ENCODE measurements around the gene GH2. TPM values are rescaled to one million over a fixed set of nuclear protein-coding genes. Genes with fewer than 3 reads are reported as not detected.
"Not testable (repeated sequence)": the region's sequence is repeated elsewhere in the genome, so short reads cannot be mapped to it uniquely, and the experiment has no call there.

The GH2 gene
- total and polyA plus RNA-seq, 2 experiments from 2014 or later: not detected

DNA sequence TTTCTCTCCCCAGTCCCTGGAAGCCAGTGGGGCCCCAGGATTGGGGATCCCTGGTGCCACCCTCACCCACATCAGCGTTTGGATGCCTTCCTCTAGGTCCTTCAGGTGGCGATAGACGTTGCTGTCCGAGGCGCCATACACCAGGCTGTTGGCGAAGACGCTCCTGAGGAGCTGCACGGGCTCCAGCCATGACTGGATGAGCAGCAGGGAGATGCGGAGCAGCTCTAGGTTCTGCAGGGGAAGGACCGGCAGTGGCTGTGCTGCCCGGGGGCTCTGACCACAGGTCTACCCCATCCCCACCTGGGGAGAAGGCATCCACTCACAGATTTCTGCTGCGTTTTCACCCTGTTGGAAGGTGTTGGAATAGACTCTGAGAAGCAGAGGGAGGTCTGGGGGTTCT lies 1.0 kb downstream of the GH2 start:
- H3K4me3 ChIP-seq: no peak overlapping the region
- H3K36me3 ChIP-seq (ENCODE audit: low read depth): no peaks in the 10 kb centered on the region
- H3K9me3 ChIP-seq (ENCODE audit: low read depth): no peaks in the 10 kb centered on the region
- TF ChIP-seq EZH2 (IDR thresholded peaks at IDR 0.05; ENCODE audit: insufficient read depth, poor library complexity, severe bottlenecking) (no peak), EZH2phosphoT487 (IDR thresholded peaks at IDR 0.05; ENCODE audit: insufficient read depth, low read depth) (no peak)
- WGBS, 2 experiments (ENCODE audit: low coverage in 1 of 2, low lambda C conversion rate in 2 of 2, missing lambda C conversion rate in 2 of 2): 77 to 80% methylated on average over 12 of the region's 12 CpGs
- H3K27ac ChIP-seq: no peak overlapping the region
- no peaks in the 10 kb centered on the region for H3F3A ChIP-seq (ENCODE audit: insufficient read depth)
- H3K27me3 ChIP-seq (replicated peaks; ENCODE audit: insufficient read depth): no peaks in the 10 kb centered on the region
- no peaks in the 10 kb centered on the region for H4K20me1 ChIP-seq (ENCODE audit: insufficient read depth)
- in situ Hi-C loops (cut with MboI): no loop called here
- H2AFZ ChIP-seq: no peak overlapping the region
- no peaks in the 10 kb centered on the region for H3K4me1 ChIP-seq (ENCODE audit: insufficient read depth)
- no peak for DNase-seq
- H3K79me2 ChIP-seq (ENCODE audit: insufficient read depth): no peaks in the 10 kb centered on the region
- H3K9me2 ChIP-seq (ENCODE audit: insufficient read depth): no peaks in the 10 kb centered on the region
- no peak overlapping the region for H3K9ac ChIP-seq
- H3K4me2 ChIP-seq (ENCODE audit: unreplicated experiment): no peak overlapping the region

- DNase-seq; H3K4me3 ChIP-seq; H3K9me3 ChIP-seq (ENCODE audit: low read depth); H3K27ac ChIP-seq; H3K79me2 ChIP-seq (ENCODE audit: insufficient read depth); H4K20me1 ChIP-seq (ENCODE audit: insufficient read depth); in situ Hi-C loops (cut with MboI); H3K9ac ChIP-seq; H3F3A ChIP-seq (ENCODE audit: insufficient read depth); H2AFZ ChIP-seq; H3K4me2 ChIP-seq (ENCODE audit: unreplicated experiment); H3K36me3 ChIP-seq (ENCODE audit: low read depth); H3K9me2 ChIP-seq (ENCODE audit: insufficient read depth); H3K27me3 ChIP-seq (replicated peaks; ENCODE audit: insufficient read depth); H3K4me1 ChIP-seq (ENCODE audit: insufficient read depth): not testable (repeated sequence)
- 65 to 68% methylated on average over 9 of the region's 9 CpGs for WGBS, 2 experiments (ENCODE audit: low coverage in 1 of 2, low lambda C conversion rate in 2 of 2, missing lambda C conversion rate in 2 of 2)
Observed at GRCh38 chr17:63878413-63878812, 3.3 kb downstream of the GH2 start.

DNA sequence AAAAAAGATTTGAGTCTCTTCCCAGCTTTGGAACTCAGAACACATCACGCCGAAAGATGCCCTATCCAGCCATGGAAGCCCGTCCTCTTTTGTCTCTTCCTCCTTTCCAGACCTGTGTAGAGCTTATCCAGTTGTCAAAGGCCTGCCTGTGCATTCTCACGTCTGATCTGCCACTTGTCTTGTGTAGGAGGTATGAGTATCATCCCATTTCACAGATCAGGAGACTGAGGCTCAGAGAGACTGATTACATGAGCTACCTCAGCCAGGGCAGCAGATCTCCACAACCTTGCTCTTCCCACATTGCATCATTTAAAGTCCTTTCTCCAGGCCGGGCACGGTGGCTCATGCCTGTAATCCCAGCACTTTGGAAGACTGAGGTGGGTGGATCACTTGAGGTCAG lies 7.1 kb downstream of the GH2 start:
- H3K27me3 ChIP-seq (replicated peaks; ENCODE audit: insufficient read depth); H3K9ac ChIP-seq; H3K4me3 ChIP-seq; H3K36me3 ChIP-seq (ENCODE audit: low read depth); H3K27ac ChIP-seq; H3K9me2 ChIP-seq (ENCODE audit: insufficient read depth); H3K9me3 ChIP-seq (ENCODE audit: low read depth); DNase-seq; H3K4me1 ChIP-seq (ENCODE audit: insufficient read depth); H3K4me2 ChIP-seq (ENCODE audit: unreplicated experiment); in situ Hi-C loops (cut with MboI); H4K20me1 ChIP-seq (ENCODE audit: insufficient read depth); H2AFZ ChIP-seq; H3K79me2 ChIP-seq (ENCODE audit: insufficient read depth): not testable (repeated sequence)
- H3F3A ChIP-seq (ENCODE audit: insufficient read depth): peaks cover 14% of the 10 kb centered on the region; the same call in 1 of the 2 replicates
- WGBS, 2 experiments (ENCODE audit: low coverage in 1 of 2, low lambda C conversion rate in 2 of 2, missing lambda C conversion rate in 2 of 2): 51 to 52% methylated on average over 6 of the region's 6 CpGs

GRCh38 chr17:63874061-63874626 lies 7.6 kb downstream of the GH2 start:
- in situ Hi-C loops (cut with MboI); DNase-seq; H3K27ac ChIP-seq; H3K9ac ChIP-seq; H3K79me2 ChIP-seq (ENCODE audit: insufficient read depth); H3K4me2 ChIP-seq (ENCODE audit: unreplicated experiment); H3K36me3 ChIP-seq (ENCODE audit: low read depth); H3K9me2 ChIP-seq (ENCODE audit: insufficient read depth); H3K9me3 ChIP-seq (ENCODE audit: low read depth); H3K27me3 ChIP-seq (replicated peaks; ENCODE audit: insufficient read depth); H3K4me3 ChIP-seq; H2AFZ ChIP-seq; H4K20me1 ChIP-seq (ENCODE audit: insufficient read depth): not testable (repeated sequence)
- 67 to 79% methylated on average over 6 of the region's 8 CpGs for WGBS, 2 experiments (ENCODE audit: low coverage in 1 of 2, low lambda C conversion rate in 2 of 2, missing lambda C conversion rate in 2 of 2)
- Histone ChIP-seq H3F3A (ENCODE audit: insufficient read depth) (peaks cover 19% of the 10 kb centered on the region; the same call in 1 of the 2 replicates), H3K4me1 (ENCODE audit: insufficient read depth) (peaks cover 14% of the 10 kb centered on the region)

GRCh38 chr17:63873577-63873976 lies 8.2 kb downstream of the GH2 start, which contains the start of gene CSH2:
TSS of gene CSH2 (minus strand) at chr17:63873677. CDS start at chr17:63873614, 63 bp downstream.
- H3K79me2 ChIP-seq (ENCODE audit: insufficient read depth); H3K27me3 ChIP-seq (replicated peaks; ENCODE audit: insufficient read depth); H3K4me3 ChIP-seq; H3K9ac ChIP-seq; H2AFZ ChIP-seq; H3K9me2 ChIP-seq (ENCODE audit: insufficient read depth); DNase-seq; H3K27ac ChIP-seq; H3K9me3 ChIP-seq (ENCODE audit: low read depth); H3K4me2 ChIP-seq (ENCODE audit: unreplicated experiment); H4K20me1 ChIP-seq (ENCODE audit: insufficient read depth); in situ Hi-C loops (cut with MboI); H3K36me3 ChIP-seq (ENCODE audit: low read depth): not testable (repeated sequence)
- peaks cover 20% of the 10 kb centered on the region; the same call in 1 of the 2 replicates for H3F3A ChIP-seq (ENCODE audit: insufficient read depth)
- WGBS, 2 experiments (ENCODE audit: low coverage in 1 of 2, low lambda C conversion rate in 2 of 2, missing lambda C conversion rate in 2 of 2): 74 to 82% methylated on average over 4 of the region's 7 CpGs
- peaks cover 15% of the 10 kb centered on the region for H3K4me1 ChIP-seq (ENCODE audit: insufficient read depth)

DNA sequence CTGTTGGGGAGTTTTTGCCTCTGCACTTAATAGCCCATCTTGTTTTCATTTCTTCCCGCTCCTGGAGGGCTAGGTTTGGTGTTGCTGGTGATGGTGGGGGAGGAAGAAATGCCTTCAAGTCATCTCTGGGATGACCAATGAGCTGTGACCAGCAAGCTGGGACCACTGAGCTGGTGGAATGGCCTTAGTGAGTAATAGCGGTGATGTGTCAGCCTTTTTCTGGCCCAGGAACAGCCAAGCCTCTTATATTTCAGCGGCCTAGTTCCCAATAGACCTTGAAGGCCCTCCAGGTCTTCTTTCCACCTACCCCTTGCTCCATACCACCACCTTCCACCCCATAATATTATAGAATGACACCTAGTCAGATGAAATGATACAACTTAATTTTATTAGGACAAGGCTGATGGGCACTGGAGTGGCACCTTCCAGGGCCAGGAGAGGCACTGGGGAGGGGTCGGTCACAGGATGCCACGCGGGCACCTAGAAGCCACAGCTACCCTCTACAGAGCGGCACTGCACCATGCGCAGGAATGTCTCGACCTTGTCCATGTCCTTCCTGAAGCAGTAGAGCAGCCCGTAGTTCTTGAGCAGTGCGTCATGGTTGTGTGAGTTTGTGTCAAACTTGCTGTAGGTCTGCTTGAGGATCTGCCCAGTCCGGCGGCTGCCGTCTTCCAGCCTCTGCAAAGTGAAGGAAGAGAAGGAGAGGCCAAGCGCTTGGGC lies 9.9 kb downstream of the GH2 start:
- H3K9me3 ChIP-seq (ENCODE audit: low read depth); H3K4me3 ChIP-seq; in situ Hi-C loops (cut with MboI); H3K4me2 ChIP-seq (ENCODE audit: unreplicated experiment); H4K20me1 ChIP-seq (ENCODE audit: insufficient read depth); H3K9me2 ChIP-seq (ENCODE audit: insufficient read depth); H2AFZ ChIP-seq; H3K9ac ChIP-seq; H3K79me2 ChIP-seq (ENCODE audit: insufficient read depth); H3K27me3 ChIP-seq (replicated peaks; ENCODE audit: insufficient read depth); H3K27ac ChIP-seq; H3K36me3 ChIP-seq (ENCODE audit: low read depth): not testable (repeated sequence)
- peak; percentile 32 for DNase-seq
- Histone ChIP-seq H3F3A (ENCODE audit: insufficient read depth) (peaks cover 20% of the 10 kb centered on the region; the same call in 1 of the 2 replicates), H3K4me1 (ENCODE audit: insufficient read depth) (peaks cover 15% of the 10 kb centered on the region)
- WGBS, 2 experiments (ENCODE audit: low coverage in 1 of 2, low lambda C conversion rate in 2 of 2, missing lambda C conversion rate in 2 of 2): 90 to 91% methylated on average over 14 of the region's 15 CpGs

DNA sequence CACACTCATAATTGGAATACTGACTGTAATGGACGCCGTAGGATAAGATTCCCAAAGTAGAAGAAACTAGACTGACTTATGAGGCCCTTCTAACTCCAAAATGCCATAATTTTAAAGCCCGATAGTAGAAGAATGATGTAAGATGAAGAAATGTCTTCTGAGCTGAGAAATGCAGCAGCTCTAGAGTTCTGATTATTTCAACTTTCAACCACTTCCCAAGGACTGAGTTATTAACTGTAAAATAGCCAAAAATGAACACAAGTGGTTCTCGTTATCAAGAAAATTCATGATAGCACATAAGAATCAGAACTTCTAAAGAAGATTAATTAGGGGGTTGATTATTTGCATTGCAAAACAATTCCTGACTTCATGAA lies 11.5 kb downstream of the GH2 start:
- H3K9ac ChIP-seq; H3K4me3 ChIP-seq; in situ Hi-C loops (cut with MboI); H4K20me1 ChIP-seq (ENCODE audit: insufficient read depth); H3K9me3 ChIP-seq (ENCODE audit: low read depth); H3K79me2 ChIP-seq (ENCODE audit: insufficient read depth); H3K36me3 ChIP-seq (ENCODE audit: low read depth); H3K9me2 ChIP-seq (ENCODE audit: insufficient read depth); H3K27me3 ChIP-seq (replicated peaks; ENCODE audit: insufficient read depth): not testable (repeated sequence)
- peak overlapping the region; percentile 28 for H3K4me2 ChIP-seq (ENCODE audit: unreplicated experiment)
- WGBS, 2 experiments (ENCODE audit: low coverage in 1 of 2, low lambda C conversion rate in 2 of 2, missing lambda C conversion rate in 2 of 2): 33 to 37% methylated on average over 4 of the region's 4 CpGs
- peak overlapping the region; percentile 47 for H3K27ac ChIP-seq
- H2AFZ ChIP-seq: peak overlapping the region; percentile 56
- peaks cover 20% of the 10 kb centered on the region; the same call in 1 of the 2 replicates for H3F3A ChIP-seq (ENCODE audit: insufficient read depth)
- peak; percentile 24 for DNase-seq
- peaks cover 15% of the 10 kb centered on the region for H3K4me1 ChIP-seq (ENCODE audit: insufficient read depth)
